Skin of body (tissue), 2 donors: ENCODE data around the gene TJP3. TPM values are rescaled to one million over a fixed set of nuclear protein-coding genes. Genes with fewer than 3 reads are reported as not detected.
"Not testable (repeated sequence)": the region's sequence is repeated elsewhere in the genome, so short reads cannot be mapped to it uniquely, and the experiment has no call there.

Experiments used
- DNase-seq: peaks from one replicate; lab custom pipeline; 2025; lab: John Stamatoyannopoulos, UW
- total RNA-seq: library from RNA; depleted of rRNA; stranded (reverse); fragments of >200 nt; gene quantifications from one replicate; pipeline ENCODE4 v1.2.3, GENCODE V29; 2014

TJP3 gene
- total RNA-seq = 1.2 TPM

GRCh38 chr19:3708207-3708931, at the start of gene TJP3:
Gene TJP3 (plus strand): TSS chr19:3708384. CDS start chr19:3728433, 20,049 bp downstream.
- DNase-seq = no peak

- no peak for DNase-seq
These were observed 49.1 kb upstream of the TJP3 start for GRCh38 chr19:3658870-3659745.

GRCh38 chr19:3659746-3660112, 48.5 kb upstream of the TJP3 start:
- DNase-seq = no peak

GRCh38 chr19:3660493-3661219, 47.5 kb upstream of the TJP3 start:
- no peak for DNase-seq

GRCh38 chr19:3661284-3662238, 46.6 kb upstream of the TJP3 start:
- DNase-seq = no peak

GRCh38 chr19:3663838-3664237, 44.3 kb upstream of the TJP3 start:
- no peak for DNase-seq

- no peak for DNase-seq
These were observed 43.1 kb upstream of the TJP3 start for GRCh38 chr19:3664879-3665642.

GRCh38 chr19:3665681-3666544, 42.3 kb upstream of the TJP3 start:
- peak; percentile 19 for DNase-seq

- DNase-seq = not testable (repeated sequence)
These were observed 41.7 kb upstream of the TJP3 start for GRCh38 chr19:3666545-3666856.

GRCh38 chr19:3667037-3667638, 41.0 kb upstream of the TJP3 start:
- DNase-seq = no peak

GRCh38 chr19:3667766-3668165, 40.4 kb upstream of the TJP3 start:
- no peak for DNase-seq

GRCh38 chr19:3668331-3669081, 39.7 kb upstream of the TJP3 start:
- no peak for DNase-seq

GRCh38 chr19:3669082-3669946, 38.9 kb upstream of the TJP3 start:
- DNase-seq = no peak

- peak; percentile 12 for DNase-seq
These were observed 38.0 kb upstream of the TJP3 start for GRCh38 chr19:3669947-3670795.

- DNase-seq = peak; percentile 18
These were observed 37.1 kb upstream of the TJP3 start for GRCh38 chr19:3670796-3671679.
